Gastroesophageal sphincter (tissue), 4 donors: ENCODE data around the gene TPST1. TPM values are rescaled to one million over a fixed set of nuclear protein-coding genes. Genes with fewer than 3 reads are reported as not detected.

Experiments used
- ATAC-seq: fragments of 150-250 bp; one replicate; pipeline ENCODE4 v1.9.1; 2016; ENCODE audit warnings: mild to moderate bottlenecking, moderate library complexity
- H3K27ac ChIP-seq, 4 donors: fragments of 200-600 bp; sonication (generic) in 3 of 4; 1 replicate in 3 of 4; 2 replicates in 1 of 4; pipeline ENCODE4 v1.5.1; 2016 to 2019
- H3K27me3 ChIP-seq: fragments of 200-600 bp; sonication (generic); one replicate; pipeline ENCODE4 v1.5.1; 2019
- H3K36me3 ChIP-seq, 2 donors: fragments of 200-600 bp; sonication (generic); one replicate each; pipeline ENCODE4 v1.5.1; 2019; ENCODE audit warnings: control low read depth in 1 of 2
- H3K4me1 ChIP-seq, 3 donors: fragments of 200-600 bp; sonication (generic); 1 replicate in 2 of 3; 2 replicates in 1 of 3; pipeline ENCODE4 v1.5.1; 2016 to 2019; ENCODE audit warnings: control low read depth in 2 of 3
- H3K4me3 ChIP-seq, 2 donors: fragments of 200-600 bp; sonication (generic); one replicate each; pipeline ENCODE4 v1.5.1; 2019; ENCODE audit warnings: mild to moderate bottlenecking in 1 of 2, moderate library complexity in 1 of 2
- H3K9me3 ChIP-seq, 3 donors: fragments of 200-600 bp; sonication (generic); one replicate each; pipeline ENCODE4 v1.5.1; 2017 to 2019; ENCODE audit warnings: control low read depth in 2 of 3
- CTCF ChIP-seq, 4 experiments: fragments of 200-600 bp in 2 of 4; fragments of 450-650 bp in 2 of 4; sonication (generic) in 1 of 4; IDR thresholded peaks; one replicate each; pipeline ENCODE4 v1.5.1; 2017 to 2019; ENCODE audit warnings: antibody characterized with exemption in 4 of 4, mild to moderate bottlenecking in 2 of 4, moderate library complexity in 2 of 4
- EP300 ChIP-seq: sonication (generic); formaldehyde crosslinking; IDR thresholded peaks from one replicate; pipeline ENCODE4 v1.6.1; 2017; ENCODE audit warnings: antibody characterized with exemption, mild to moderate bottlenecking
- POLR2A ChIP-seq, 2 donors: fragments of 450-650 bp; IDR thresholded peaks; one replicate each; pipeline ENCODE4 v1.6.1; 2017; ENCODE audit warnings: antibody characterized with exemption in 2 of 2, mild to moderate bottlenecking in 2 of 2, moderate library complexity in 1 of 2
- POLR2AphosphoS5 ChIP-seq: sonication (generic); formaldehyde crosslinking; IDR thresholded peaks from one replicate; pipeline ENCODE4 v1.6.1; 2017; ENCODE audit warnings: antibody characterized with exemption
- WGBS, 2 donors: methylation state at CpG; one replicate each; pipeline ENCODE4 v1.1.5; 2018; ENCODE audit warnings: low coverage in 1 of 2; 5-methylcytosine and 5-hydroxymethylcytosine counted together
- total RNA-seq, 4 donors: library from RNA; depleted of rRNA; stranded (reverse); fragments of >200 nt; gene quantifications; one replicate each; pipeline ENCODE4 v1.1.0, GENCODE V29; 2016

Gene TPST1
- total RNA-seq, 4 donors from 2014 or later: 11.0 to 25.3 (median 19.8) TPM

- H3K4me3 ChIP-seq: no peak overlapping the region
- H3K9me3 ChIP-seq: no peaks in the 10 kb centered on the region
- no peaks in the 10 kb centered on the region for H3K36me3 ChIP-seq
- 66% methylated on average over 3 of the region's 7 CpGs; no CpG with 5 or more reads in 1 of the 2 donors for WGBS, 2 donors
- no peaks in the 10 kb centered on the region for H3K27me3 ChIP-seq
- H3K4me1 ChIP-seq: no peaks in the 10 kb centered on the region
- H3K27ac ChIP-seq: no peak overlapping the region
- no peak for ATAC-seq
- TF ChIP-seq POLR2A (IDR thresholded peaks at IDR 0.05): no peak
Observed at GRCh38 chr7:66189695-66190503, 15.2 kb upstream of the TPST1 start.

DNA sequence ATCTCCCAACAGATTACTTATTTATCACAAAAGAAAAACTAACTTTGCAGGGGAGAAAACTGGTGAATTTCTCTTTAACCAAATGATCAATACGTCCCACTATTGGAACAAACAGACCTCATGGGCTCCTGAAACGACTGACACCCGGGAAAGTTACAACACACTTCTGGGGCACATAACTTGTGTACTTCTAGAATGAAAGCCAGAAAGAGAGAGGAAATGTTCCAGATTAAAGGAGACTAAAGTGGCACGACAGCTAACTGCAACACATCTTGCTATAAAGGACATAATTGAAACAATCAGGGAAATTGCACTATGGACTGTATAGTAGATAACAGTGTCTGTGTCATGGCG lies 14.7 kb upstream of the TPST1 start:
- Histone ChIP-seq H3K9me3 (no peaks in the 10 kb centered on the region), H3K27ac (no peak overlapping the region), H3K4me3 (no peak overlapping the region), H3K4me1 (no peaks in the 10 kb centered on the region), H3K36me3 (no peaks in the 10 kb centered on the region), H3K27me3 (no peaks in the 10 kb centered on the region)
- no peak for ATAC-seq
- TF ChIP-seq CTCF (IDR thresholded peaks at IDR 0.05) (no peak), EP300 (no peak), POLR2AphosphoS5 (no peak), POLR2A (IDR thresholded peaks at IDR 0.05) (no peak)
- 56 to 67% methylated on average over 3 to 5 of the region's 5 CpGs for WGBS, 2 donors

- Histone ChIP-seq H3K4me3 (no peak overlapping the region), H3K27me3 (no peaks in the 10 kb centered on the region), H3K9me3 (no peaks in the 10 kb centered on the region), H3K27ac (no peak overlapping the region), H3K36me3 (no peaks in the 10 kb centered on the region), H3K4me1 (no peaks in the 10 kb centered on the region)
- no peak for ATAC-seq
- TF ChIP-seq POLR2AphosphoS5 (no peak), POLR2A (IDR thresholded peaks at IDR 0.05) (no peak), EP300 (no peak), CTCF (IDR thresholded peaks at IDR 0.05) (no peak)
- 60 to 70% methylated on average over 5 to 6 of the region's 6 CpGs for WGBS, 2 donors
Observed at GRCh38 chr7:66193146-66193725, 11.9 kb upstream of the TPST1 start.

DNA sequence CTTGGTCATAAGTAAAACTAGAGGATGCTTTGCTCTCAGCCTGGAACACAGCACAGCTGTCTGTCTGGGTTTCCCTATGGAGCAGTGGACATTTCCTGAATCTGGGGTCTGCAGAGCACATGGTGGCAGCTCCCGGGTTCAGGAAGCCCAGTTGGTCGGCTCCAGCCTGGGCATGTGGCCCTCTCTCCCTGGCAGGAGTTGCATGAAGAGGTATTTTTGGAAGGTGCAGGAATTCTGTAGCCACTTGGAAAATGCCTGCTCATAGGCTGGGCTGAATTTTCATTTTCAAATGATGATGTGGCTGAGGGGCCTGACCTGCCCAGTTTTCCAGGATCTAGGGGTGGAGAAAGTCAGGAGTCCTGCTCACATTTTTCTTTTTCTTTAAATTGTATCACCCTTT lies 6.7 kb upstream of the TPST1 start:
- Histone ChIP-seq H3K4me1 (no peaks in the 10 kb centered on the region), H3K36me3 (no peaks in the 10 kb centered on the region), H3K9me3 (no peaks in the 10 kb centered on the region), H3K27me3 (no peaks in the 10 kb centered on the region), H3K27ac (no peak overlapping the region), H3K4me3 (no peak overlapping the region)
- ATAC-seq: no peak
- TF ChIP-seq POLR2A (IDR thresholded peaks at IDR 0.05) (no peak), CTCF (IDR thresholded peaks at IDR 0.05) (no peak), POLR2AphosphoS5 (no peak), EP300 (no peak)
- WGBS, 2 donors: no CpG with 5 or more reads among the region's 2 CpGs

DNA sequence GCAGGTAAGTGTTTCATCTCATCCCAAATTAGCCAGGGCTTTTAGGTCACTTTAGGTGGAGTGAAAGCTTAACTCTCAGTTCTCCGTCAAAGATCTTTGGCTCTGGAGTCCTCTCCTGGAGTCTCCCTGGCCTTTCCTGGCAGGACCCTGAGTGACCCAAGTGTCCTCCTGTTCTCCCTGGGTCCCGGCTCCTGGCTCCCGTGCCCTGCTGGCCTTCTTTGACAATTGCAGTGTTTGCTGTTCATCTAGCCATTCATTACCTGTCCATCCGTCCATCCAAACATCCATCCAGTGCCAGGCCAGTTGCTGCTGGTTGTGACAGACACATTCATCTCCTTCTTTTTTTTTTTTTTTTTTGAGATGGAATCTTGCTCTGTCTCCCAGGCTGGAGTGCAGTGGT lies 6.2 kb upstream of the TPST1 start:
- WGBS, 2 donors: 87 to 100% methylated on average over 1 to 4 of the region's 4 CpGs
- no peaks in the 10 kb centered on the region for H3K4me1 ChIP-seq
- no peak overlapping the region for H3K4me3 ChIP-seq
- no peaks in the 10 kb centered on the region for H3K36me3 ChIP-seq
- TF ChIP-seq EP300: no peak
- no peak for TF ChIP-seq CTCF (IDR thresholded peaks at IDR 0.05)
- TF ChIP-seq POLR2A (IDR thresholded peaks at IDR 0.05): no peak
- no peak for TF ChIP-seq POLR2AphosphoS5
- no peaks in the 10 kb centered on the region for H3K9me3 ChIP-seq
- H3K27ac ChIP-seq: no peak overlapping the region
- ATAC-seq: no peak
- H3K27me3 ChIP-seq: no peaks in the 10 kb centered on the region
